ENCODE results near the gene KCNJ18.
"Not testable (repeated sequence)": the region's sequence is repeated elsewhere in the genome, so short reads cannot be mapped to it uniquely, and the experiment has no call there.

The KCNJ18 gene

GRCh38 chr17:21703891-21704872 lies 11.9 kb downstream of the KCNJ18 start:
- DNase-seq (ENCODE audit: low read depth): not testable (repeated sequence)

GRCh38 chr17:21705021-21705601 lies 12.8 kb downstream of the KCNJ18 start:
- DNase-seq (ENCODE audit: low read depth): no peak

- DNase-seq (ENCODE audit: low read depth): not testable (repeated sequence)
Measured at GRCh38 chr17:21705746-21706145, 13.4 kb downstream of the KCNJ18 start.

GRCh38 chr17:21706546-21706945 lies 14.2 kb downstream of the KCNJ18 start:
- DNase-seq (ENCODE audit: low read depth): not testable (repeated sequence)

GRCh38 chr17:21707131-21707530 lies 14.8 kb downstream of the KCNJ18 start:
- not testable (repeated sequence) for DNase-seq (ENCODE audit: low read depth)

- not testable (repeated sequence) for DNase-seq (ENCODE audit: low read depth)
Measured at GRCh38 chr17:21707711-21708611, 15.6 kb downstream of the KCNJ18 start.

GRCh38 chr17:21708612-21709535 lies 16.6 kb downstream of the KCNJ18 start:
- not testable (repeated sequence) for DNase-seq (ENCODE audit: low read depth)

- DNase-seq (ENCODE audit: low read depth): not testable (repeated sequence)
Measured at GRCh38 chr17:21709994-21710393, 17.7 kb downstream of the KCNJ18 start.

GRCh38 chr17:21710486-21710885 lies 18.2 kb downstream of the KCNJ18 start:
- not testable (repeated sequence) for DNase-seq (ENCODE audit: low read depth)

- DNase-seq (ENCODE audit: low read depth): no peak
Measured at GRCh38 chr17:21711182-21711581, 18.9 kb downstream of the KCNJ18 start.

GRCh38 chr17:21713020-21713419 lies 20.7 kb downstream of the KCNJ18 start:
- not testable (repeated sequence) for DNase-seq (ENCODE audit: low read depth)

GRCh38 chr17:21713631-21714030 lies 21.3 kb downstream of the KCNJ18 start:
- DNase-seq (ENCODE audit: low read depth): not testable (repeated sequence)

- DNase-seq (ENCODE audit: low read depth): not testable (repeated sequence)
Measured at GRCh38 chr17:21714676-21715075, 22.4 kb downstream of the KCNJ18 start.

GRCh38 chr17:21715877-21716276 lies 23.6 kb downstream of the KCNJ18 start:
- not testable (repeated sequence) for DNase-seq (ENCODE audit: low read depth)

- not testable (repeated sequence) for DNase-seq (ENCODE audit: low read depth)
Measured at GRCh38 chr17:21718971-21719370, 26.6 kb downstream of the KCNJ18 start.

GRCh38 chr17:21719511-21720226 lies 27.3 kb downstream of the KCNJ18 start:
- not testable (repeated sequence) for DNase-seq (ENCODE audit: low read depth)

GRCh38 chr17:21720566-21720965 lies 28.2 kb downstream of the KCNJ18 start:
- DNase-seq (ENCODE audit: low read depth): not testable (repeated sequence)

GRCh38 chr17:21722268-21722667 lies 29.9 kb downstream of the KCNJ18 start:
- not testable (repeated sequence) for DNase-seq (ENCODE audit: low read depth)

- not testable (repeated sequence) for DNase-seq (ENCODE audit: low read depth)
Measured at GRCh38 chr17:21724216-21725006, 32.1 kb downstream of the KCNJ18 start.

All from ELR (cell line).